H1 (cell line): ENCODE results near the gene RBL1. TPM values are rescaled to one million over a fixed set of nuclear protein-coding genes. Genes with fewer than 3 reads are reported as not detected.

Source experiments
- CTCF ChIA-PET: fragments of 300-600 bp; sonication (Branson Sonifier 250); formaldehyde crosslinking; loops from one replicate; lab custom pipeline; 2021; ENCODE audit not compliant: partially characterized antibody; lab: Charles Lee
- POLR2A ChIA-PET: fragments of 300-600 bp; sonication (Branson Sonifier 250); formaldehyde crosslinking; loops from one replicate; lab custom pipeline; 2021; ENCODE audit warnings: inconsistent platforms; ENCODE audit not compliant: partially characterized antibody; lab: Charles Lee
- DNase-seq, 2 experiments: peaks; one replicate each; pipeline versions ENCODE4 v3.0.0 to v3.0.0-alpha.2; 2010 to 2022; ENCODE audit warnings: low spot score in 2 of 2, low read depth in 1 of 2, mixed read lengths in 1 of 2
- FAIRE-seq: peaks from 2 replicates; lab custom pipeline; 2011; peaks lifted over from hg19 to GRCh38; lab: Jason Lieb, UNC
- H2AFZ ChIP-seq: 2 replicates; pipeline ENCODE4 v1.8.1; 2012; ENCODE audit warnings: low read length, inconsistent platforms
- H2AK5ac ChIP-seq: 2 replicates; pipeline ENCODE4 v1.6.1; 2013; ENCODE audit warnings: low read depth, low read length
- H2BK120ac ChIP-seq: replicated peaks from 2 replicates; pipeline ENCODE3; 2013; ENCODE audit warnings: low read depth, low read length, inconsistent platforms
- H2BK12ac ChIP-seq: 2 replicates; pipeline ENCODE4 v1.6.1; 2013; ENCODE audit warnings: low read depth, low read length
- H2BK15ac ChIP-seq: 2 replicates; pipeline ENCODE4 v1.6.1; 2013; ENCODE audit warnings: low read length
- H2BK20ac ChIP-seq: 2 replicates; pipeline ENCODE4 v1.6.1; 2013; ENCODE audit warnings: low read length
- H2BK5ac ChIP-seq: 2 replicates; pipeline ENCODE4 v1.6.1; 2013; ENCODE audit warnings: low read depth, low read length
- H3K14ac ChIP-seq: 2 replicates; pipeline ENCODE4 v1.6.1; 2013; ENCODE audit warnings: inconsistent platforms; ENCODE audit not compliant: insufficient read length
- H3K18ac ChIP-seq: 2 replicates; pipeline ENCODE4 v1.6.1; 2013; ENCODE audit warnings: low read length; ENCODE audit errors: extremely low read depth
- H3K23ac ChIP-seq: 2 replicates; pipeline ENCODE4 v1.6.1; 2013; ENCODE audit warnings: inconsistent platforms; ENCODE audit not compliant: insufficient read length
- H3K23me2 ChIP-seq: 2 replicates; pipeline ENCODE4 v1.6.1; 2013; ENCODE audit warnings: low read depth, low read length
- H3K27ac ChIP-seq: 2 replicates; pipeline ENCODE4 v1.6.1; 2011; ENCODE audit warnings: low read depth, low read length, inconsistent platforms
- H3K27me3 ChIP-seq, 4 experiments: replicated peaks in 1 of 4; 1 replicate in 1 of 4; 2 replicates in 3 of 4; pipeline versions ENCODE4 v1.6.1 to v1.8.1; 2011 to 2013; ENCODE audit warnings: low read length in 3 of 4, mild to moderate bottlenecking in 3 of 4, inconsistent platforms in 2 of 4, mixed read lengths in 2 of 4, moderate library complexity in 1 of 4; ENCODE audit not compliant: control insufficient read depth in 3 of 4, insufficient read depth in 3 of 4; ENCODE audit errors: extremely low read depth in 1 of 4
- H3K36me3 ChIP-seq, 4 experiments: 2 replicates each; pipeline versions ENCODE4 v1.6.1 to v1.8.1; 2011 to 2013; ENCODE audit warnings: mild to moderate bottlenecking in 4 of 4, low read length in 3 of 4, moderate library complexity in 2 of 4, control low read depth in 1 of 4, inconsistent platforms in 1 of 4; ENCODE audit not compliant: insufficient read depth in 4 of 4, control insufficient read depth in 2 of 4
- H3K4ac ChIP-seq: replicated peaks from 2 replicates; pipeline ENCODE3; 2013; ENCODE audit warnings: low read length, low read depth, mixed read lengths, inconsistent platforms; ENCODE audit not compliant: insufficient read length
- H3K4me1 ChIP-seq, 4 experiments: replicated peaks in 1 of 4; 1 replicate in 1 of 4; 2 replicates in 3 of 4; pipeline versions ENCODE4 v1.6.1 to v1.8.1; 2011 to 2013; ENCODE audit warnings: low read length in 3 of 4, inconsistent platforms in 2 of 4, mixed read lengths in 1 of 4; ENCODE audit not compliant: insufficient read depth in 4 of 4, control insufficient read depth in 3 of 4
- H3K4me2 ChIP-seq, 2 experiments: 2 replicates each; pipeline versions ENCODE4 v1.6.1 to v1.8.1; 2011 to 2013; ENCODE audit warnings: low read depth in 2 of 2, low read length in 2 of 2, control low read depth in 1 of 2, inconsistent platforms in 1 of 2, mild to moderate bottlenecking in 1 of 2; ENCODE audit not compliant: insufficient read depth in 1 of 2
- H3K4me3 ChIP-seq, 4 experiments: fragments of 200-600, 300-600 bp in 1 of 4; sonication (generic), shearing (Covaris generic), sonication (Bioruptor Twin) in 1 of 4; 2 replicates each; pipeline versions ENCODE4 v1.5.1 to v1.8.1; 2011 to 2016; ENCODE audit warnings: low read length in 4 of 4, low read depth in 3 of 4, control low read depth in 2 of 4, inconsistent platforms in 2 of 4, mild to moderate bottlenecking in 2 of 4, mixed read lengths in 1 of 4, moderate library complexity in 1 of 4; ENCODE audit not compliant: insufficient read depth in 2 of 4; ENCODE audit errors: extremely low read depth in 1 of 4
- H3K56ac ChIP-seq: replicated peaks from 2 replicates; pipeline ENCODE3; 2013; ENCODE audit warnings: low read depth, mild to moderate bottlenecking, mixed read lengths, low read length, inconsistent platforms; ENCODE audit not compliant: insufficient read length
- H3K79me1 ChIP-seq: 2 replicates; pipeline ENCODE4 v1.6.1; 2013; ENCODE audit warnings: low read depth, low read length, control low read depth
- H3K79me2 ChIP-seq, 2 experiments: 2 replicates each; pipeline versions ENCODE4 v1.6.1 to v1.8.1; 2012 to 2013; ENCODE audit warnings: low read length in 2 of 2, mild to moderate bottlenecking in 2 of 2, inconsistent platforms in 1 of 2; ENCODE audit not compliant: insufficient read depth in 2 of 2, control insufficient read depth in 1 of 2
- H3K9ac ChIP-seq, 4 experiments: replicated peaks in 1 of 4; 1 replicate in 1 of 4; 2 replicates in 3 of 4; pipeline versions ENCODE4 v1.6.1 to v1.8.1; 2011 to 2013; ENCODE audit warnings: low read depth in 3 of 4, low read length in 3 of 4, control low read depth in 2 of 4, mild to moderate bottlenecking in 2 of 4, moderate library complexity in 2 of 4, inconsistent platforms in 1 of 4; ENCODE audit errors: extremely low read depth in 1 of 4
- H3K9me3 ChIP-seq, 2 experiments: 2 replicates each; pipeline versions ENCODE4 v1.6.1 to v1.8.1; 2012 to 2013; ENCODE audit warnings: mild to moderate bottlenecking in 2 of 2, moderate library complexity in 2 of 2, control low read depth in 1 of 2, inconsistent platforms in 1 of 2, low read depth in 1 of 2, low read length in 1 of 2, mixed read lengths in 1 of 2; ENCODE audit not compliant: insufficient read depth in 2 of 2
- H4K20me1 ChIP-seq, 2 experiments: replicated peaks in 1 of 2; 2 replicates each; pipeline versions ENCODE3 to v1.8.1; 2011 to 2013; ENCODE audit warnings: inconsistent platforms in 2 of 2, low read length in 2 of 2, mild to moderate bottlenecking in 1 of 2; ENCODE audit not compliant: insufficient read depth in 2 of 2, control insufficient read depth in 1 of 2
- H4K5ac ChIP-seq: 2 replicates; pipeline ENCODE4 v1.6.1; 2013; ENCODE audit warnings: low read length, low read depth, mixed read lengths, inconsistent platforms; ENCODE audit not compliant: insufficient read length
- H4K8ac ChIP-seq: 2 replicates; pipeline ENCODE4 v1.8.0; 2013; ENCODE audit warnings: mild to moderate bottlenecking, moderate library complexity, low read length, inconsistent platforms; ENCODE audit not compliant: insufficient read depth; ENCODE audit errors: extremely low read depth
- H4K91ac ChIP-seq: replicated peaks from 2 replicates; pipeline ENCODE3; 2013; ENCODE audit warnings: low read length, mixed read lengths, inconsistent platforms; ENCODE audit not compliant: insufficient read length
- BACH1 ChIP-seq: IDR thresholded peaks from 2 replicates; pipeline ENCODE4 v1.6.1; 2012; ENCODE audit warnings: low read length, improper control_type of control experiment
- CEBPB ChIP-seq: IDR thresholded peaks from 2 replicates; pipeline ENCODE4 v1.6.1; 2012; ENCODE audit warnings: low read depth, low read length
- FOSL1 ChIP-seq: IDR thresholded peaks from 2 replicates; pipeline ENCODE4 v1.6.1; 2011; ENCODE audit warnings: mild to moderate bottlenecking, low read depth, low read length, moderate library complexity; ENCODE audit not compliant: insufficient read depth
- HDAC2 ChIP-seq, 2 experiments: fragments of 300-600 bp in 1 of 2; sonication (generic) in 1 of 2; IDR thresholded peaks; 2 replicates each; pipeline ENCODE4 v1.6.1; 2011 to 2012; ENCODE audit warnings: low read depth in 2 of 2, low read length in 2 of 2, mild to moderate bottlenecking in 2 of 2, moderate library complexity in 2 of 2, borderline replicate concordance in 1 of 2, inconsistent platforms in 1 of 2
- HDAC6 ChIP-seq: IDR thresholded peaks from one replicate; pipeline ENCODE4 v1.7.1; 2012; ENCODE audit warnings: low read depth, mild to moderate bottlenecking, inconsistent platforms, low read length, moderate library complexity
- JUN ChIP-seq: IDR thresholded peaks from 2 replicates; pipeline ENCODE4 v1.6.1; 2011; ENCODE audit warnings: low read depth, mild to moderate bottlenecking, improper control_type of control experiment, low read length
- NRF1 ChIP-seq: IDR thresholded peaks from 2 replicates; pipeline ENCODE4 v1.6.1; 2011; ENCODE audit warnings: mild to moderate bottlenecking, low read depth, low read length, improper control_type of control experiment
- POLR2A ChIP-seq, 2 experiments: IDR thresholded peaks; 1 replicate in 1 of 2; 2 replicates in 1 of 2; pipeline ENCODE4 v1.6.1; 2011; ENCODE audit warnings: low read depth in 2 of 2, low read length in 2 of 2, mild to moderate bottlenecking in 2 of 2; ENCODE audit errors: control extremely low read depth in 1 of 2
- POLR2AphosphoS5 ChIP-seq: IDR thresholded peaks from 2 replicates; pipeline ENCODE4 v1.6.1; 2011; ENCODE audit warnings: low read depth, low read length
- RFX5 ChIP-seq: IDR thresholded peaks from 2 replicates; pipeline ENCODE4 v1.6.1; 2011; ENCODE audit warnings: low read depth, low read length, improper control_type of control experiment, borderline replicate concordance
- SIRT6 ChIP-seq: IDR thresholded peaks from one replicate; pipeline ENCODE4 v1.7.1; 2012; ENCODE audit warnings: low read length, inconsistent platforms
- SIX5 ChIP-seq: IDR thresholded peaks from 2 replicates; pipeline ENCODE4 v1.6.1; 2011; ENCODE audit warnings: mild to moderate bottlenecking, low read depth, low read length
- SP1 ChIP-seq: IDR thresholded peaks from 2 replicates; pipeline ENCODE4 v1.6.1; 2011; ENCODE audit warnings: low read depth, low read length
- TAF1 ChIP-seq: IDR thresholded peaks from 2 replicates; pipeline ENCODE4 v1.6.1; 2011; ENCODE audit warnings: mild to moderate bottlenecking, low read depth, low read length
- TAF7 ChIP-seq: optimal IDR thresholded peaks from 2 replicates; pipeline ENCODE3; 2011; ENCODE audit warnings: low read depth, mild to moderate bottlenecking, inconsistent platforms, low read length, moderate library complexity, borderline replicate concordance
- WGBS, 2 experiments: shearing (Covaris generic) in 1 of 2; methylation state at CpG; one replicate each; pipeline versions ENCODE4 v1.1.6 to v1.1.7; 2013 to 2015; ENCODE audit warnings: low lambda C conversion rate in 2 of 2, mixed read lengths in 2 of 2, inconsistent platforms in 1 of 2, low coverage in 1 of 2, missing lambda C conversion rate in 1 of 2; ENCODE audit not compliant: insufficient replicate concordance in 2 of 2, insufficient coverage in 1 of 2, insufficient read length in 1 of 2; ENCODE audit errors: extremely low coverage in 1 of 2, missing lambda C conversion rate in 1 of 2; 5-methylcytosine and 5-hydroxymethylcytosine counted together
- polyA plus RNA-seq, 7 experiments: library from polyadenylated mRNA; depleted of rRNA in 3 of 7; stranded (reverse) in 5 of 7; unstranded in 2 of 7; fragments of >200 nt in 5 of 7; fragments of 200-250 nt in 2 of 7; gene quantifications; 1 replicate in 5 of 7; 2 replicates in 1 of 7; 4 replicates in 1 of 7; pipeline versions ENCODE4 v1.2.1 to v1.2.3, GENCODE V29; 2011 to 2013; ENCODE audit warnings: missing spikeins in 2 of 7, mixed read lengths in 2 of 7
- total RNA-seq: library from RNA; stranded (reverse); fragmentation: NEBNext Ultra II Directional; extraction: Animal tissue kit (Norgen Biotek cat#: 25700); gene quantifications from 2 replicates; pipeline ENCODE4 v1.2.1, GENCODE V29; 2021
- TF ChIP-seq, protein P1 (sequence below): IDR thresholded peaks from 2 replicates; pipeline ENCODE4 v1.6.1; 2012; ENCODE audit warnings: inconsistent platforms

RBL1 gene
- total and polyA plus RNA-seq, 2 of the 8 experiments (the other 6 are each of a cell fraction or from before 2014, with no cell fraction given), result 3.2 to 12.3 TPM

DNA sequence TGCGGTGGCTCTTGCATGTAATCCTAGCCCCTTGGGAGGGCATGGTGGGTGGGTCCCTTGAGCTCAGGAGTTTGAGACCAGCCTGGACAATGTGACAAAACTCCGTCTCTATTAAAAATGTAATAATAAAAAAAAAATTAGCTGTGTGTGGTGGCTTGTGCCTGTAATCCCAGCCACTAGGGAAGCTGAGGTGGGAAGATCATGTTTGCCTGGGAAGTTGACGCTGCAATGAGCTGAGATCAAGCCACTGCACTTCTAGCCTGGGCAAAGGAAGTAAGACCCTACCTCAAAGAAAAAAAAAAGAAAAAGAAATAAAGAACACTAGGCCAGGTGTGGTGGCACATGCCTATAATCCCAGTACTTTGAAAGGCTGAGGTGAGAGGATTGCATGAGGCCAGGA is 139.8 kb downstream of the RBL1 start:
- no peak overlapping the region for H3K23ac ChIP-seq
- no peak overlapping the region for H2BK20ac ChIP-seq
- H3K4me3 ChIP-seq, result no peak overlapping the region
- no peak overlapping the region for H4K5ac ChIP-seq
- H3K23me2 ChIP-seq, result peaks cover 4% of the 10 kb centered on the region; the same call in 1 of the 2 replicates
- H3K27ac ChIP-seq, result no peak overlapping the region
- no peak overlapping the region for H2AK5ac ChIP-seq
- FAIRE-seq (no peak), DNase-seq (no peak)
- ChIA-PET POLR2A (interaction anchor here (0.7 kb wide), 1 partner anchor 29 kb away, joined by 3 read pairs; no protein-coding TSS in a partner anchor), CTCF (no interaction called here)
- 92% methylated on average over 3 of the region's 3 CpGs; no CpG with 5 or more reads in 1 of the 2 experiments for WGBS, 2 experiments
- no peaks in the 10 kb centered on the region for H3K79me1 ChIP-seq
- no peak overlapping the region for H2BK12ac ChIP-seq
- no peak overlapping the region for H4K8ac ChIP-seq
- H3K56ac ChIP-seq, result no peak overlapping the region
- H3K4me1 ChIP-seq, result peaks cover 0 to 5% (median 2%) of the 10 kb centered on the region in 4 experiments; a peak in 2 of 7 replicates
- peaks cover 0 to 2% (median 0%) of the 10 kb centered on the region in 4 experiments; a peak in 1 of 7 replicates for H3K27me3 ChIP-seq
- no peak overlapping the region for H4K91ac ChIP-seq
- H3K4ac ChIP-seq, result no peak overlapping the region
- H4K20me1 ChIP-seq, result no peaks in the 10 kb centered on the region
- no peak overlapping the region for H3K9ac ChIP-seq
- no peaks in the 10 kb centered on the region for H3K9me3 ChIP-seq
- H3K14ac ChIP-seq, result no peak overlapping the region
- H3K36me3 ChIP-seq, result no peaks in the 10 kb centered on the region
- no peak overlapping the region for H3K4me2 ChIP-seq
- H3K79me2 ChIP-seq, result no peaks in the 10 kb centered on the region
- no peak overlapping the region for H2BK15ac ChIP-seq
- no peak overlapping the region for H3K18ac ChIP-seq
- no peak overlapping the region for H2BK5ac ChIP-seq
- H2BK120ac ChIP-seq, result no peak overlapping the region
- no peak overlapping the region for H2AFZ ChIP-seq
- TF ChIP-seq SIX5 (no peak), JUN (no peak), TAF1 (no peak), TAF7 (no peak), HDAC2 (IDR thresholded peaks at IDR 0.05; ENCODE audit: borderline replicate concordance in 1 of 2, low read depth in 2 of 2, low read length in 2 of 2) (no peak), NRF1 (no peak), POLR2A (IDR thresholded peaks at IDR 0.05; ENCODE audit: control extremely low read depth in 1 of 2, low read depth in 2 of 2, low read length in 2 of 2) (no peak), POLR2AphosphoS5 (no peak), SP1 (no peak), SIRT6 (no peak), RFX5 (no peak), BACH1 (no peak), HDAC6 (no peak), FOSL1 (no peak), CEBPB (no peak)
- TF ChIP-seq, protein P1, sequence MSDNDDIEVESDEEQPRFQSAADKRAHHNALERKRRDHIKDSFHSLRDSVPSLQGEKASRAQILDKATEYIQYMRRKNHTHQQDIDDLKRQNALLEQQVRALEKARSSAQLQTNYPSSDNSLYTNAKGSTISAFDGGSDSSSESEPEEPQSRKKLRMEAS, result no peak
